K562 (cell line): Measurements from ENCODE around the gene NCMAP. TPM values are rescaled to one million over a fixed set of nuclear protein-coding genes. Genes with fewer than 3 reads are reported as not detected.

Source experiments
- ATAC-seq: fragments of 200-7000 bp; cut with Tn5 transposase; 3 replicates; pipeline ENCODE4 v1.9.1; 2020; ENCODE audit warnings: moderate library complexity
- BruUV-seq: library from RNA; stranded (reverse); fragments of 400-500 nt; replicated peaks from 2 replicates; lab custom pipeline; 2021; lab: Mats Ljungman, UMichigan
- CTCF ChIA-PET: fragments of 300-600 bp; formaldehyde crosslinking; extraction: SDS; loops from one replicate; lab custom pipeline; 2021; ENCODE audit warnings: low intra/inter-chr PET ratio; lab: Yijun Ruan, JAX
- POLR2A ChIA-PET: fragments of 300-600, 350-650 bp; sonication (Branson Sonifier 250); formaldehyde crosslinking; extraction: SDS; loops from one replicate; lab custom pipeline; 2021; ENCODE audit warnings: antibody characterized with exemption, inconsistent platforms; lab: Yijun Ruan, JAX
- DNase-seq, 4 experiments: peaks; one replicate each; pipeline versions ENCODE4 v3.0.0 to v3.0.0-alpha.2; 2011 to 2018; ENCODE audit warnings: low spot score in 3 of 4, mixed read lengths in 3 of 4; ENCODE audit errors: extremely low read depth in 1 of 4
- FAIRE-seq: peaks from 2 replicates; lab custom pipeline; 2011; peaks lifted over from hg19 to GRCh38; lab: Jason Lieb, UNC
- H2AFZ ChIP-seq: 2 replicates; pipeline ENCODE4 v1.6.0; 2011; ENCODE audit warnings: low read depth, low read length, control low read depth, inconsistent platforms
- H3K27ac ChIP-seq: fragments of 200-600 bp; 3 replicates; pipeline ENCODE4 v1.8.0; 2011; ENCODE audit warnings: low read depth, mild to moderate bottlenecking, control low read depth, inconsistent platforms, low read length, moderate library complexity, mixed read lengths; ENCODE audit errors: extremely low read depth
- H3K27me3 ChIP-seq, 2 experiments: fragments of 300-600 bp in 1 of 2; 2 replicates in 1 of 2; 3 replicates in 1 of 2; pipeline versions ENCODE4 v1.6.0 to v1.8.0; 2011; ENCODE audit warnings: inconsistent platforms in 2 of 2, low read length in 2 of 2, mild to moderate bottlenecking in 1 of 2, mixed read lengths in 1 of 2, moderate library complexity in 1 of 2; ENCODE audit not compliant: control insufficient read depth in 2 of 2, insufficient read depth in 2 of 2
- H3K36me3 ChIP-seq: fragments of 300-600 bp; 3 replicates; pipeline ENCODE4 v1.8.0; 2011; ENCODE audit warnings: mild to moderate bottlenecking, low read length, inconsistent platforms; ENCODE audit not compliant: control insufficient read depth, insufficient read depth
- H3K4me1 ChIP-seq, 2 experiments: fragments of 200-600 bp in 1 of 2; replicated peaks in 1 of 2; 2 replicates in 1 of 2; 3 replicates in 1 of 2; pipeline versions ENCODE4 v1.5.1 to v1.8.0; 2011; ENCODE audit warnings: inconsistent platforms in 2 of 2, low read length in 2 of 2, mild to moderate bottlenecking in 1 of 2, mixed read lengths in 1 of 2, moderate library complexity in 1 of 2; ENCODE audit not compliant: control insufficient read depth in 2 of 2, insufficient read depth in 2 of 2
- H3K4me2 ChIP-seq: 2 replicates; pipeline ENCODE4 v1.6.1; 2011; ENCODE audit warnings: low read length, control low read depth, inconsistent platforms, mixed read lengths; ENCODE audit not compliant: insufficient read depth
- H3K4me3 ChIP-seq: fragments of 200-600 bp; sonication (generic), shearing (Covaris generic); 2 replicates; pipeline ENCODE4 v1.5.1; 2016; ENCODE audit warnings: control low read depth, inconsistent platforms
- H3K79me2 ChIP-seq: fragments of 200-600 bp; 3 replicates; pipeline ENCODE4 v1.8.0; 2011; ENCODE audit warnings: low read length, inconsistent platforms; ENCODE audit not compliant: control insufficient read depth, insufficient read depth
- H3K9ac ChIP-seq, 2 experiments: 2 replicates each; pipeline versions ENCODE4 v1.6.0 to v1.6.1; 2011; ENCODE audit warnings: low read depth in 2 of 2, low read length in 2 of 2, control low read depth in 1 of 2, inconsistent platforms in 1 of 2, mild to moderate bottlenecking in 1 of 2, mixed read lengths in 1 of 2; ENCODE audit not compliant: insufficient read depth in 1 of 2
- H3K9me1 ChIP-seq: one replicate; pipeline ENCODE4 v1.6.0; 2011; ENCODE audit warnings: inconsistent platforms, mild to moderate bottlenecking, low read length, moderate library complexity; ENCODE audit not compliant: control insufficient read depth, insufficient read depth
- H3K9me3 ChIP-seq: replicated peaks from 2 replicates; pipeline ENCODE4 v1.5.1; 2011; ENCODE audit warnings: low read depth, low read length, inconsistent platforms; ENCODE audit not compliant: control insufficient read depth, insufficient read depth
- H4K20me1 ChIP-seq: replicated peaks from 2 replicates; pipeline ENCODE4 v1.6.1; 2011; ENCODE audit warnings: low read length, inconsistent platforms, mixed read lengths; ENCODE audit not compliant: control insufficient read depth, insufficient read depth
- CHAMP1 ChIP-seq: fragments of 450-650 bp; IDR thresholded peaks from 2 replicates; pipeline ENCODE4 v1.6.1; 2016; ENCODE audit warnings: mild to moderate bottlenecking
- FOSL1 ChIP-seq: fragments of 200-800 bp; sonication (Bioruptor generic); conservative IDR thresholded peaks from 2 replicates; pipeline ENCODE4 v1.6.1; 2016; ENCODE audit warnings: missing genetic modification characterization, missing compliant biosample characterization
- NRF1 ChIP-seq, 2 experiments: fragments of 450-650 bp; IDR thresholded peaks in 1 of 2; conservative IDR thresholded peaks in 1 of 2; 2 replicates each; pipeline ENCODE4 v1.6.1; 2014; ENCODE audit warnings: mild to moderate bottlenecking in 2 of 2
- ZNF785 ChIP-seq: fragments of 250-450 bp; sonication (Bioruptor Pico); IDR thresholded peaks from 2 replicates; pipeline ENCODE4 v1.4.0; 2020; ENCODE audit warnings: mild to moderate bottlenecking
- WGBS: fragments of 100-300 bp; shearing (Covaris generic); methylation state at CpG from one replicate; pipeline ENCODE4 v1.1.6; 2016; ENCODE audit warnings: low coverage, mixed read lengths; ENCODE audit not compliant: insufficient coverage; ENCODE audit errors: missing lambda C conversion rate; 5-methylcytosine and 5-hydroxymethylcytosine counted together
- in situ Hi-C: fragments of 300-500 bp; cut with MboI; formaldehyde crosslinking; loops from 4 replicates; pipeline ENCODE4 v1.15.0; 2018; ENCODE audit warnings: inconsistent platforms, mixed read lengths
- intact Hi-C: fragments of 100-400 bp; cut with micrococcal nuclease; formaldehyde crosslinking; loops from 2 replicates; pipeline ENCODE4 v1.14.2; 2022
- polyA plus RNA-seq, 8 experiments: library from polyadenylated mRNA; depleted of rRNA in 4 of 8; stranded (reverse) in 5 of 8; unstranded in 3 of 8; fragments of >200 nt; fragmentation: Nextera tagmentation in 2 of 8; fragmentation: Illumina TruSeq in 1 of 8; extraction: Ambion mirVana in 2 of 8; extraction: Trizol in 1 of 8; gene quantifications; 2 replicates each; pipeline versions ENCODE4 v1.2.1 to v1.2.3, GENCODE V29; 2011 to 2014; ENCODE audit warnings: inconsistent platforms in 1 of 8, missing spikeins in 1 of 8
- total RNA-seq, 7 experiments: library from RNA; depleted of rRNA in 6 of 7; stranded (reverse); fragments of >200 nt in 6 of 7; fragmentation: Illumina TruSeq in 2 of 7; extraction: Trizol in 2 of 7; gene quantifications; 2 replicates each; pipeline versions ENCODE4 v1.2.1 to v1.2.3, GENCODE V29; 2011 to 2021; ENCODE audit warnings: low replicate concordance in 1 of 7
- TF ChIP-seq, protein P1 (sequence below): fragments of 250-450 bp; sonication (Bioruptor Pico); IDR thresholded peaks from 2 replicates; pipeline ENCODE4 v1.4.0; 2020

NCMAP gene
- total and polyA plus RNA-seq, 9 of the 15 experiments (the other 6 are each of a cell fraction or from before 2014, with no cell fraction given): 0.03 TPM; not detected in 8

DNA sequence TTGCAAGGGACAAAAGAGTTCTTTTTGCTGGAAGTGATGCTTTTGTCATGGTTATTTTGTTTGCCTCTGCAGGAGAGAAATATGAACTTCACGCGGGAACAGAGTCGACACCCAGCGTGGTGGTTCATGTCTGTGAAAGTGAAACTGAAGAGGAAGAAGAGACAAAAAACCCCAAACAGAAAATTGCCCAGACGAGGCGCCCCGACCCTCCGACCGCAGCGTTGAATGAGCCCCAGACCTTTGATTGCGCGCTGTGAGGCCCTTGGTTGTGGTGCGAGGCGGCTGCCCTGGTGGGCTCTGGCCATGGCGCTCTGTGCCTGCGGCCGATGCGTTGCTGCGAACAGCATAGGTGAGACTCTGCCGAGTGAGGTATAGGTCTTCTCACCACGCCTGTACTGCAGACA, 20.9 kb upstream of the NCMAP start:
- BruUV-seq: no TSS peak
- no peaks in the 10 kb centered on the region for H3K9me3 ChIP-seq
- peaks cover 8 to 11% of the 10 kb centered on the region in 2 experiments; a peak in 4 of 5 replicates for H3K27me3 ChIP-seq
- H3K9ac ChIP-seq: peak overlapping the region in 1 of 2 experiments; percentile 80; a peak in 2 of 4 replicates
- H2AFZ ChIP-seq: peak overlapping the region; percentile 71
- FAIRE-seq: no peak
- ChIA-PET POLR2A (interaction anchor here (0.9 to 1.2 kb wide), 2 partner anchors 17 to 52 kb away, joined by 3 to 4 read pairs; no protein-coding TSS in a partner anchor), CTCF (no interaction called here)
- peaks cover 5 to 15% of the 10 kb centered on the region in 2 experiments; a peak in 4 of 5 replicates for H3K4me1 ChIP-seq
- no peak overlapping the region for H3K27ac ChIP-seq
- peak; percentile 80 for ATAC-seq
- H3K36me3 ChIP-seq: no peaks in the 10 kb centered on the region
- WGBS: 37% methylated on average over 21 of the region's 21 CpGs
- intact Hi-C loops (loop anchor here (5.0 kb wide), 1 partner anchor 52 kb away; no protein-coding TSS in a partner anchor), in situ Hi-C loops (no loop called here)
- 0 out of 2 replicates have a peak overlapping the region, but pooled peaks have one; percentile 7 for H3K4me2 ChIP-seq
- H3K79me2 ChIP-seq: no peaks in the 10 kb centered on the region
- H3K4me3 ChIP-seq: 0 out of 2 replicates have a peak overlapping the region, but pooled peaks have one; percentile 1
- H4K20me1 ChIP-seq: no peaks in the 10 kb centered on the region
- no peaks in the 10 kb centered on the region for H3K9me1 ChIP-seq
- DNase-seq: peak in 1 of 4 experiments; percentile 13
- TF ChIP-seq FOSL1 (tag) (0 out of 2 replicates have a peak, but pooled peaks have one; percentile 2), NRF1 (conservative IDR thresholded peaks at IDR 0.05 in 1 of 2, IDR thresholded peaks at IDR 0.05 in 1 of 2) (no peak), CHAMP1 (no peak), ZNF785 (CRISPR knock-in tag) (no peak)
- TF ChIP-seq, protein P1, sequence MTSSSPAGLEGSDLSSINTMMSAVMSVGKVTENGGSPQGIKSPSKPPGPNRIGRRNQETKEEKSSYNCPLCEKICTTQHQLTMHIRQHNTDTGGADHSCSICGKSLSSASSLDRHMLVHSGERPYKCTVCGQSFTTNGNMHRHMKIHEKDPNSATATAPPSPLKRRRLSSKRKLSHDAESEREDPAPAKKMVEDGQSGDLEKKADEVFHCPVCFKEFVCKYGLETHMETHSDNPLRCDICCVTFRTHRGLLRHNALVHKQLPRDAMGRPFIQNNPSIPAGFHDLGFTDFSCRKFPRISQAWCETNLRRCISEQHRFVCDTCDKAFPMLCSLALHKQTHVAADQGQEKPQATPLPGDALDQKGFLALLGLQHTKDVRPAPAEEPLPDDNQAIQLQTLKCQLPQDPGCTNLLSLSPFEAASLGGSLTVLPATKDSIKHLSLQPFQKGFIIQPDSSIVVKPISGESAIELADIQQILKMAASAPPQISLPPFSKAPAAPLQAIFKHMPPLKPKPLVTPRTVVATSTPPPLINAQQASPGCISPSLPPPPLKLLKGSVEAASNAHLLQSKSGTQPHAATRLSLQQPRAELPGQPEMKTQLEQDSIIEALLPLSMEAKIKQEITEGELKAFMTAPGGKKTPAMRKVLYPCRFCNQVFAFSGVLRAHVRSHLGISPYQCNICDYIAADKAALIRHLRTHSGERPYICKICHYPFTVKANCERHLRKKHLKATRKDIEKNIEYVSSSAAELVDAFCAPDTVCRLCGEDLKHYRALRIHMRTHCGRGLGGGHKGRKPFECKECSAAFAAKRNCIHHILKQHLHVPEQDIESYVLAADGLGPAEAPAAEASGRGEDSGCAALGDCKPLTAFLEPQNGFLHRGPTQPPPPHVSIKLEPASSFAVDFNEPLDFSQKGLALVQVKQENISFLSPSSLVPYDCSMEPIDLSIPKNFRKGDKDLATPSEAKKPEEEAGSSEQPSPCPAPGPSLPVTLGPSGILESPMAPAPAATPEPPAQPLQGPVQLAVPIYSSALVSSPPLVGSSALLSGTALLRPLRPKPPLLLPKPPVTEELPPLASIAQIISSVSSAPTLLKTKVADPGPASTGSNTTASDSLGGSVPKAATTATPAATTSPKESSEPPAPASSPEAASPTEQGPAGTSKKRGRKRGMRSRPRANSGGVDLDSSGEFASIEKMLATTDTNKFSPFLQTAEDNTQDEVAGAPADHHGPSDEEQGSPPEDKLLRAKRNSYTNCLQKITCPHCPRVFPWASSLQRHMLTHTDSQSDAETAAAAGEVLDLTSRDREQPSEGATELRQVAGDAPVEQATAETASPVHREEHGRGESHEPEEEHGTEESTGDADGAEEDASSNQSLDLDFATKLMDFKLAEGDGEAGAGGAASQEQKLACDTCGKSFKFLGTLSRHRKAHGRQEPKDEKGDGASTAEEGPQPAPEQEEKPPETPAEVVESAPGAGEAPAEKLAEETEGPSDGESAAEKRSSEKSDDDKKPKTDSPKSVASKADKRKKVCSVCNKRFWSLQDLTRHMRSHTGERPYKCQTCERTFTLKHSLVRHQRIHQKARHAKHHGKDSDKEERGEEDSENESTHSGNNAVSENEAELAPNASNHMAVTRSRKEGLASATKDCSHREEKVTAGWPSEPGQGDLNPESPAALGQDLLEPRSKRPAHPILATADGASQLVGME (CRISPR knock-in tag): no peak
